ENCODE data around the gene CCDC186.
A peak's percentile ranks its signal among the peaks of the same experiment; 100 is the strongest.

The CCDC186 gene

GRCh38 chr10:114094795-114095194, 79.2 kb downstream of the CCDC186 start:
- DNase-seq = no peak
- 100% methylated on average over 2 of the region's 3 CpGs for WGBS (ENCODE audit: insufficient coverage)
- peaks cover 0 to 2% (median 0%) of the 10 kb centered on the region in 4 experiments for H3K36me3 ChIP-seq (ENCODE audit: control insufficient read depth in 4 of 4, insufficient read depth in 4 of 4, low read length in 3 of 4)
- H3K9me3 ChIP-seq (ENCODE audit: control extremely low read depth in 1 of 5, control insufficient read depth in 4 of 5, insufficient read depth in 2 of 5, low read depth in 1 of 5, low read length in 4 of 5) = peaks cover 0 to 9% (median 3%) of the 10 kb centered on the region in 5 experiments
- no peaks in the 10 kb centered on the region for H3K27me3 ChIP-seq (replicated peaks in 2 of 5; ENCODE audit: control insufficient read depth in 4 of 5, insufficient read depth in 5 of 5, low read length in 4 of 5)
- H3K4me3 ChIP-seq (ENCODE audit: control insufficient read depth in 1 of 7, extremely low read depth in 1 of 7, insufficient read depth in 4 of 7, low read depth in 2 of 7, low read length in 6 of 7) = no peak overlapping the region
- POLR2A ChIA-PET = no interaction called here
- CTCF ChIA-PET = interaction anchor here (1.5 kb wide), 1 partner anchor 101 kb away, joined by 4 read pairs; no protein-coding TSS in a partner anchor
- peaks cover 15 to 39% (median 28%) of the 10 kb centered on the region in 4 experiments for H3K4me1 ChIP-seq (ENCODE audit: control extremely low read depth in 1 of 4, control insufficient read depth in 4 of 4, insufficient read depth in 4 of 4, low read length in 3 of 4)
- no peak overlapping the region for H3K27ac ChIP-seq (ENCODE audit: insufficient read depth in 1 of 2, low read depth in 1 of 2, low read length in 2 of 2, poor library complexity in 1 of 2, severe bottlenecking in 2 of 2)

- Histone ChIP-seq H3K27me3 (replicated peaks in 2 of 5; ENCODE audit: control insufficient read depth in 4 of 5, insufficient read depth in 5 of 5, low read length in 4 of 5) (no peaks in the 10 kb centered on the region), H3K9me3 (ENCODE audit: control extremely low read depth in 1 of 5, control insufficient read depth in 4 of 5, insufficient read depth in 2 of 5, low read depth in 1 of 5, low read length in 4 of 5) (no peaks in the 10 kb centered on the region), H3K36me3 (ENCODE audit: control insufficient read depth in 4 of 4, insufficient read depth in 4 of 4, low read length in 3 of 4) (peaks cover 0 to 2% (median 0%) of the 10 kb centered on the region in 4 experiments), H3K4me1 (ENCODE audit: control extremely low read depth in 1 of 4, control insufficient read depth in 4 of 4, insufficient read depth in 4 of 4, low read length in 3 of 4) (peaks cover 0 to 2% (median 0%) of the 10 kb centered on the region in 4 experiments), H3K4me3 (ENCODE audit: control insufficient read depth in 1 of 7, extremely low read depth in 1 of 7, insufficient read depth in 4 of 7, low read depth in 2 of 7, low read length in 6 of 7) (no peak overlapping the region), H3K27ac (ENCODE audit: insufficient read depth in 1 of 2, low read depth in 1 of 2, low read length in 2 of 2, poor library complexity in 1 of 2, severe bottlenecking in 2 of 2) (no peak overlapping the region)
- CTCF ChIA-PET = interaction anchor here (0.7 to 2.3 kb wide), 5 partner anchors 9 to 215 kb away, joined by 3 to 8 read pairs (median 3); no protein-coding TSS in a partner anchor
- 91% methylated on average over 3 of the region's 4 CpGs for WGBS (ENCODE audit: insufficient coverage)
- no peak for DNase-seq
- POLR2A ChIA-PET = interaction anchor here (0.6 kb wide), 1 partner anchor 40 kb away, joined by 3 read pairs; no protein-coding TSS in a partner anchor
These were observed 86.3 kb downstream of the CCDC186 start for GRCh38 chr10:114087655-114088054.

- Histone ChIP-seq H3K4me1 (ENCODE audit: control extremely low read depth in 1 of 4, control insufficient read depth in 4 of 4, insufficient read depth in 4 of 4, low read length in 3 of 4) (peaks cover 0 to 2% (median 0%) of the 10 kb centered on the region in 4 experiments), H3K27ac (ENCODE audit: insufficient read depth in 1 of 2, low read depth in 1 of 2, low read length in 2 of 2, poor library complexity in 1 of 2, severe bottlenecking in 2 of 2) (no peak overlapping the region), H3K9me3 (ENCODE audit: control extremely low read depth in 1 of 5, control insufficient read depth in 4 of 5, insufficient read depth in 2 of 5, low read depth in 1 of 5, low read length in 4 of 5) (no peaks in the 10 kb centered on the region), H3K27me3 (replicated peaks in 2 of 5; ENCODE audit: control insufficient read depth in 4 of 5, insufficient read depth in 5 of 5, low read length in 4 of 5) (no peaks in the 10 kb centered on the region), H3K4me3 (ENCODE audit: control insufficient read depth in 1 of 7, extremely low read depth in 1 of 7, insufficient read depth in 4 of 7, low read depth in 2 of 7, low read length in 6 of 7) (no peak overlapping the region), H3K36me3 (ENCODE audit: control insufficient read depth in 4 of 4, insufficient read depth in 4 of 4, low read length in 3 of 4) (peaks cover 0 to 2% (median 0%) of the 10 kb centered on the region in 4 experiments)
- 100% methylated on average over 4 of the region's 5 CpGs for WGBS (ENCODE audit: insufficient coverage)
- peak in 1 of 3 donors; percentile 21 for DNase-seq
- ChIA-PET CTCF (interaction anchor here (0.8 to 2.3 kb wide), 5 partner anchors 9 to 215 kb away, joined by 3 to 8 read pairs (median 3); no protein-coding TSS in a partner anchor), POLR2A (interaction anchor here (0.6 kb wide), 1 partner anchor 40 kb away, joined by 3 read pairs; no protein-coding TSS in a partner anchor)
These were observed 86.7 kb downstream of the CCDC186 start for GRCh38 chr10:114087255-114087654.

- H3K27me3 ChIP-seq (replicated peaks in 2 of 5; ENCODE audit: control insufficient read depth in 4 of 5, insufficient read depth in 5 of 5, low read length in 4 of 5) = no peaks in the 10 kb centered on the region
- H3K36me3 ChIP-seq (ENCODE audit: control insufficient read depth in 4 of 4, insufficient read depth in 4 of 4, low read length in 3 of 4) = no peaks in the 10 kb centered on the region
- no peaks in the 10 kb centered on the region for H3K9me3 ChIP-seq (ENCODE audit: control extremely low read depth in 1 of 5, control insufficient read depth in 4 of 5, insufficient read depth in 2 of 5, low read depth in 1 of 5, low read length in 4 of 5)
- POLR2A ChIA-PET = no interaction called here
- 98% methylated on average over 3 of the region's 4 CpGs for WGBS (ENCODE audit: insufficient coverage)
- no peak overlapping the region for H3K4me3 ChIP-seq (ENCODE audit: control insufficient read depth in 1 of 7, extremely low read depth in 1 of 7, insufficient read depth in 4 of 7, low read depth in 2 of 7, low read length in 6 of 7)
- peak in 2 of 3 donors; percentile 43 to 68 for DNase-seq
- CTCF ChIA-PET = interaction anchor here (3.9 kb wide), 1 partner anchor 18 kb away, joined by 11 read pairs; no protein-coding TSS in a partner anchor
- H3K27ac ChIP-seq (ENCODE audit: insufficient read depth in 1 of 2, low read depth in 1 of 2, low read length in 2 of 2, poor library complexity in 1 of 2, severe bottlenecking in 2 of 2) = no peak overlapping the region
- peaks cover 0 to 2% (median 0%) of the 10 kb centered on the region in 4 experiments for H3K4me1 ChIP-seq (ENCODE audit: control extremely low read depth in 1 of 4, control insufficient read depth in 4 of 4, insufficient read depth in 4 of 4, low read length in 3 of 4)
These were observed 89.8 kb downstream of the CCDC186 start for GRCh38 chr10:114084215-114084614.

GRCh38 chr10:114083040-114083439, 91.0 kb downstream of the CCDC186 start:
- Histone ChIP-seq H3K27me3 (replicated peaks in 2 of 5; ENCODE audit: control insufficient read depth in 4 of 5, insufficient read depth in 5 of 5, low read length in 4 of 5) (no peaks in the 10 kb centered on the region), H3K9me3 (ENCODE audit: control extremely low read depth in 1 of 5, control insufficient read depth in 4 of 5, insufficient read depth in 2 of 5, low read depth in 1 of 5, low read length in 4 of 5) (no peaks in the 10 kb centered on the region), H3K36me3 (ENCODE audit: control insufficient read depth in 4 of 4, insufficient read depth in 4 of 4, low read length in 3 of 4) (no peaks in the 10 kb centered on the region), H3K4me1 (ENCODE audit: control extremely low read depth in 1 of 4, control insufficient read depth in 4 of 4, insufficient read depth in 4 of 4, low read length in 3 of 4) (peaks cover 0 to 4% (median 1%) of the 10 kb centered on the region in 4 experiments), H3K27ac (ENCODE audit: insufficient read depth in 1 of 2, low read depth in 1 of 2, low read length in 2 of 2, poor library complexity in 1 of 2, severe bottlenecking in 2 of 2) (no peak overlapping the region), H3K4me3 (ENCODE audit: control insufficient read depth in 1 of 7, extremely low read depth in 1 of 7, insufficient read depth in 4 of 7, low read depth in 2 of 7, low read length in 6 of 7) (no peak overlapping the region)
- DNase-seq = peak in 1 of 3 donors; percentile 44
- CTCF ChIA-PET = interaction anchor here (1.0 to 3.9 kb wide), 5 partner anchors 11 to 77 kb away, joined by 3 to 11 read pairs (median 4); no protein-coding TSS in a partner anchor
- WGBS (ENCODE audit: insufficient coverage) = 73% methylated on average over 4 of the region's 5 CpGs
- POLR2A ChIA-PET = no interaction called here

- Histone ChIP-seq H3K27me3 (replicated peaks in 2 of 5; ENCODE audit: control insufficient read depth in 4 of 5, insufficient read depth in 5 of 5, low read length in 4 of 5) (no peaks in the 10 kb centered on the region), H3K4me3 (ENCODE audit: control insufficient read depth in 1 of 7, extremely low read depth in 1 of 7, insufficient read depth in 4 of 7, low read depth in 2 of 7, low read length in 6 of 7) (no peak overlapping the region), H3K27ac (ENCODE audit: insufficient read depth in 1 of 2, low read depth in 1 of 2, low read length in 2 of 2, poor library complexity in 1 of 2, severe bottlenecking in 2 of 2) (no peak overlapping the region), H3K4me1 (ENCODE audit: control extremely low read depth in 1 of 4, control insufficient read depth in 4 of 4, insufficient read depth in 4 of 4, low read length in 3 of 4) (peaks cover 0 to 4% (median 1%) of the 10 kb centered on the region in 4 experiments), H3K9me3 (ENCODE audit: control extremely low read depth in 1 of 5, control insufficient read depth in 4 of 5, insufficient read depth in 2 of 5, low read depth in 1 of 5, low read length in 4 of 5) (no peaks in the 10 kb centered on the region), H3K36me3 (ENCODE audit: control insufficient read depth in 4 of 4, insufficient read depth in 4 of 4, low read length in 3 of 4) (no peaks in the 10 kb centered on the region)
- POLR2A ChIA-PET = no interaction called here
- 97% methylated on average over 7 of the region's 8 CpGs for WGBS (ENCODE audit: insufficient coverage)
- CTCF ChIA-PET = interaction anchor here (0.7 to 3.9 kb wide), 5 partner anchors 10 to 82 kb away, joined by 3 to 11 read pairs (median 3); no protein-coding TSS in a partner anchor
- DNase-seq = no peak
These were observed 92.0 kb downstream of the CCDC186 start for GRCh38 chr10:114081911-114082583.

GRCh38 chr10:114079421-114079820, 94.6 kb downstream of the CCDC186 start:
- no peaks in the 10 kb centered on the region for H3K36me3 ChIP-seq (ENCODE audit: control insufficient read depth in 4 of 4, insufficient read depth in 4 of 4, low read length in 3 of 4)
- 97% methylated on average over 3 of the region's 5 CpGs for WGBS (ENCODE audit: insufficient coverage)
- ChIA-PET POLR2A (no interaction called here), CTCF (interaction anchor here (1.2 kb wide), 1 partner anchor 280 kb away, joined by 3 read pairs; no protein-coding TSS in a partner anchor)
- no peak for DNase-seq
- no peak overlapping the region for H3K27ac ChIP-seq (ENCODE audit: insufficient read depth in 1 of 2, low read depth in 1 of 2, low read length in 2 of 2, poor library complexity in 1 of 2, severe bottlenecking in 2 of 2)
- no peak overlapping the region for H3K4me3 ChIP-seq (ENCODE audit: control insufficient read depth in 1 of 7, extremely low read depth in 1 of 7, insufficient read depth in 4 of 7, low read depth in 2 of 7, low read length in 6 of 7)
- H3K4me1 ChIP-seq (ENCODE audit: control extremely low read depth in 1 of 4, control insufficient read depth in 4 of 4, insufficient read depth in 4 of 4, low read length in 3 of 4) = peaks cover 0 to 4% (median 1%) of the 10 kb centered on the region in 4 experiments
- peaks cover 0 to 2% (median 0%) of the 10 kb centered on the region in 5 experiments for H3K9me3 ChIP-seq (ENCODE audit: control extremely low read depth in 1 of 5, control insufficient read depth in 4 of 5, insufficient read depth in 2 of 5, low read depth in 1 of 5, low read length in 4 of 5)
- H3K27me3 ChIP-seq (replicated peaks in 2 of 5; ENCODE audit: control insufficient read depth in 4 of 5, insufficient read depth in 5 of 5, low read length in 4 of 5) = no peaks in the 10 kb centered on the region
